ENCODE measurements around the gene PPP1R36. TPM values are rescaled to one million over a fixed set of nuclear protein-coding genes. Genes with fewer than 3 reads are reported as not detected.

PPP1R36 gene
- total RNA-seq, 1 experiment from 2014 or later, result 0.50 TPM

- no peak within 1 kb of the TSS for H2BK15ac ChIP-seq (ENCODE audit: low read depth, low read length)
- no peaks in the 10 kb centered on the region for H3K79me1 ChIP-seq (ENCODE audit: insufficient read depth, low read depth, low read length, poor library complexity, severe bottlenecking)
- no peak within 1 kb of the TSS for H3T11ph ChIP-seq (ENCODE audit: low read length)
Observed at GRCh38 chr14:64503434-64504309, 46.1 kb upstream of the PPP1R36 start, which contains the start of gene ZBTB25. Gene ZBTB25, minus strand, starts transcription at chr14:64503838. Its CDS starts 13,305 bp downstream, at chr14:64490533.

More at GRCh38 chr14:64503434-64504309, 46.1 kb upstream of the PPP1R36 start, which contains the start of gene ZBTB25:
- no CpG with 5 or more reads among the region's 87 CpGs for WGBS (ENCODE audit: extremely low coverage, insufficient read length, low lambda C conversion rate)
- Histone ChIP-seq H3K23ac (ENCODE audit: insufficient read length, low read depth, low read length) (no peak within 1 kb of the TSS), H3K79me2 (ENCODE audit: insufficient read depth, low read length) (peaks cover 23% of the 10 kb centered on the region; the same call in 1 of the 2 replicates), H2BK20ac (ENCODE audit: low read depth, low read length, poor library complexity, severe bottlenecking) (no peak within 1 kb of the TSS), H2BK120ac (ENCODE audit: low read depth, low read length, poor library complexity, severe bottlenecking) (no peak within 1 kb of the TSS), H3K18ac (ENCODE audit: insufficient read length, low read depth, low read length) (peak within 1 kb of the TSS; percentile 97), H3K56ac (ENCODE audit: insufficient read length, low read depth, low read length) (no peak within 1 kb of the TSS), H3K27ac (ENCODE audit: insufficient read length, low read depth, low read length) (peak within 1 kb of the TSS; percentile 66), H4K20me1 (ENCODE audit: control insufficient read depth, insufficient read depth, insufficient read length) (no peaks in the 10 kb centered on the region), H3K4me1 (ENCODE audit: insufficient read depth, low read length) (no peaks in the 10 kb centered on the region; the same call in 1 of the 2 replicates), H3K9me3 (ENCODE audit: control insufficient read depth, low read depth, low read length) (no peaks in the 10 kb centered on the region), H2AFZ (ENCODE audit: low read length) (no peak within 1 kb of the TSS), H3K27me3 (ENCODE audit: insufficient read depth, low read length) (no peaks in the 10 kb centered on the region), H3K14ac (ENCODE audit: insufficient read depth, low read length) (peak within 1 kb of the TSS; percentile 98), H3K23me2 (ENCODE audit: insufficient read length, low read depth, low read length, poor library complexity, severe bottlenecking) (peaks cover 15% of the 10 kb centered on the region), H4K8ac (replicated peaks; ENCODE audit: insufficient read length, low read depth, low read length) (no peak within 1 kb of the TSS), H3K4ac (ENCODE audit: low read depth, low read length) (no peak within 1 kb of the TSS; the same call in 1 of the 2 replicates), H2AK5ac (ENCODE audit: insufficient read length, low read length) (no peak within 1 kb of the TSS), H4K91ac (ENCODE audit: insufficient read length, low read depth, low read length) (peak within 1 kb of the TSS; percentile 57), H4K5ac (ENCODE audit: insufficient read length, low read depth, low read length) (peak within 1 kb of the TSS; percentile 54), H2BK5ac (ENCODE audit: insufficient read length, low read length) (peak within 1 kb of the TSS; percentile 17), H3K9ac (ENCODE audit: extremely low read depth, insufficient read length, low read length) (peak within 1 kb of the TSS; percentile 77), H3K4me2 (ENCODE audit: insufficient read depth, insufficient read length, low read length) (peak within 1 kb of the TSS; percentile 91), H2BK12ac (ENCODE audit: insufficient read length, low read depth, low read length) (peak within 1 kb of the TSS; percentile 9)
- no peak for TF ChIP-seq CTCF (conservative IDR thresholded peaks at IDR 0.05)
- Mint-ChIP-seq H3K4me1 (peaks cover 45 to 47% of the 10 kb centered on the region in 2 experiments), H3K27ac (peak within 1 kb of the TSS; percentile 96 to 100 (median 98)), H3K36me3 (ENCODE audit: insufficient read depth in 1 of 3, low read depth in 3 of 3) (peaks cover 7 to 13% (median 13%) of the 10 kb centered on the region in 3 experiments; a peak in 6 of 7 replicates), H3K27me3 (ENCODE audit: low read depth) (no peaks in the 10 kb centered on the region), H3K9me3 (no peaks in the 10 kb centered on the region), H3K4me3 (peak within 1 kb of the TSS; percentile 84 to 86)
- peak; percentile 94 for DNase-seq

All from H9 (cell line).